SKM-1 (cell line): ENCODE results near the gene PRKX.
"Not testable (repeated sequence)": the region's sequence is repeated elsewhere in the genome, so short reads cannot be mapped to it uniquely, and the experiment has no call there.

Experiments
- DNase-seq: peaks from one replicate; lab custom pipeline; 2025; ENCODE audit not compliant: unreplicated experiment; lab: John Stamatoyannopoulos, UW

The PRKX gene

DNA sequence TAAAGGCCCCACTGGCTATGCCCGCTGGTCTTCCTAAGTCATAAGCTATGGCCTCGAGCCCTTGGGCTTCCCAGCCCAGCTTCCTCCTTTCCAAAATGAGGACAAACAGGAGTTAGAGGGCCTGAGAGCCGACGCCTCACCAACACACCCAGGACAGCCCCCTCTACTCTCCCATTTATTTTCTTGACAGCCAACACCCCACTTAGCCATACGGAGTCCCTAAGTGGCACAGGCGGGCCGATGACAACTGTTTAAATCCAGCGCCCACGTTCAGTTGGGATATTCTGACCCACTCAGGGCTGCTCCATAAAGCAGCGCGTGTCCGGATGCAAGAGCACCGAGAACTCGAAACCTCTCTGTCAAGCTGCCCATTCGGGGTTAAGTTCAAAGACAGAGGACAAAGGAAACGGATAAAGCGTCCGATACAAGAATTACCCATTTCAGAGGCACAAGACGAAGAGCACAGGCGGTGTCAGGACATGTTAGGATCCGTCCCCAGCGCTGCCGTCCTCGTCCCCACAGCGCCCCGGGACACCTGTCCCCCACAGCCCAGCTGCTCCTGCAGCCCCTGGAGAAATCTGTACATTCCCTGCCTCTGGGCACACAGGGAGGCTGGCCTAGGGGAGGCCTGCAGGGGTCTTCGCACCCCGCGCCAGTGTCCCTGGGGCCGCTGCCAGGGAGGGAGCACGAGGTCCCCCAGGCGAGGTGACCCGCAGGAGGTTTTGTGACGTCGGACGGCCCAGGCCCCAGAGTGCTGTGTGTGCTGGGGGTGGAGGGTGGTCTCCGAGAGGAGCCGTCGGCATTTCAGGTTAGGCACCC is 1.2 kb downstream of the PRKX start:
- DNase-seq = no peak

DNA sequence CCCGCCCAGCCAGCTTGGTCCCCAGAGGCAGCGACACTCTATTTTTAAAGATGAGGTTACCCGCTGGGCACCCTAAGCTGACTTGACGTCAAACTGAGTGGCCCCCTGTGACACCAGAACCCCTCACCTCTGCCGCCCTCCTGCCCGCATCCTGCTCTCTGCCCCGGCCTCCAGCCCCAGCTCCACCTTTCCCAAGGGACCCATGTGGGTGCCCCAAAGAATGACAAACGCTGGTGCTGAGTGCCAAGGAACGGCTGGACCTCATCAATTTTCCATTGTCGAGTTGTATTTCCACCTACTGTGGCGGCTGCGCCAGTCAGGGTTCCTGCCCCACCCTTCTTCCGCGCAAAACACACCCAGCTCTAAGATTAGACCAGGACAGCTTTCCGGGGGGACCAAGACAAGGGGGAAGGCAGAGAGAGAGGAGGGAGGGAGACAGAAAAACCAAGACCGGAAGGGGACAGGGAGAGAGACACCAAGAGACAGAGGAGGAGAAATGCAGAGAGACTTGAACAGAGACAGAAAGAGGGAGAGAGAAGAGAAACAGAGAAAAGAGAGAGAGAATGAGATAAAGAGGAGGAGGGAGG is 2.0 kb downstream of the PRKX start:
- no peak for DNase-seq

DNA sequence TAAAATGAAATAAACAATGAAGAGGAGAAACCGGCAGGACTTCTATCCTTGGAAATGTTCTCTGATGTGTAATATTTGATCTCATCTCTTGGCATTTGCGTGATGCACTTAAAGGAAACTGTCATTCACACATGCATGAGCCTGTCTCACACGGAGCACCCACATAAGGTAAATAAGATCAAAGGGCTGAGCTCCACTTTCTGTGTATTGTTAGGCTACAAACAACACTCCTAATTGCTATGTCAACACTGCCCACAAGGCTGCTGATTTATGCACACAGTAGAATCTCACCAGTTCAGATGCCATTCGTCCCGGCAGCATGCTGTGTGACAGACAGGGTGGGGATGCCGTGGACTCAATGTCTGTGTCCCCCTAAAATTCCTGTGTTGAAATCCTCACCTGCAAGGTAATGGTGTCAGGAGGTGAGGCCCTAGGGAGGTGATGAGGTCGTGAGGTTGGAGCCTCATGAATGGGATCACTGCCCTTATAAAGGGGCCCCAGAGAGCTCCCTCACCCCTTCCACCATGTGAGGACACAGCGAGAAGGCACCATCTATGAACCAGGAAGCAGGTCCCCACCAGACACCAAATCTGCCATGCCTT is 5.7 kb downstream of the PRKX start:
- DNase-seq = not testable (repeated sequence)

DNA sequence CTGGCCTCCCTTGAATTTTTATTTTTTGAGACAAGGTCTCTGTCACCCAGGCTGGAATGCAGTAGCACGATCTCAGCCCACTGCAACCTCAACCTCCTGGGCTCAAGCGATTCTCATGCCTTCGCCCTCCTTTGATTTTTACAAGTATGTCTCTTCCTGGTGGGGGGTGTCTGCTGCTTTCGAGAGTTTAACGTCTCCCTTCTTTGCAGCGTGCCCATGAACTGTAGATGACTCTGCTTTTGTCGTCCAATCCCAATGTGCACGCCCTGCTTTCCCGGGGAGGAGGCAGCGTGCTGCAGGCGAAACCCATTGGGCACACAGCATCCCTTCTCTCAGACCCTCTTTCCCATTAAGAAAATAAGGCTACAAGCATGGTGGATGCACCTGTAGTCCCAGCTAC is 7.0 kb downstream of the PRKX start:
- DNase-seq = no peak

DNA sequence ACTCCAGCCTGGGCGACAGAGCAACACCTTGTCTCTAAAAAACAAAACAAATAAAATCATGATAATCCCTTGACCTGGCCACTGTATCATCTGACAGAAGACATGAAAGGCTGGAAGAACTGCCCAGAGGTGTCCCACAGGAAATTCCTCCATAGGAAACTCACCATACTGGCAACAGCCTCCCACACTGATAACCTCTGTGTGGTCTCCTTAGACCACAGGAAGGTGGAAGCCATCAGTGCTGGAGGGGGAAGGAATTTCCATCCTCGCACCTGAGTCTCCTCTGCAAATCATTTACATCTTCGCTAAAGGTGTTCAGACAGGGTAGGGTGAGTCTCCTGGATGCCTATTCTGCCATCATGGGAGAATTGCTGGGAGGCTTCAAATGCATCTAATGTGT is 10.2 kb downstream of the PRKX start:
- DNase-seq = not testable (repeated sequence)

DNA sequence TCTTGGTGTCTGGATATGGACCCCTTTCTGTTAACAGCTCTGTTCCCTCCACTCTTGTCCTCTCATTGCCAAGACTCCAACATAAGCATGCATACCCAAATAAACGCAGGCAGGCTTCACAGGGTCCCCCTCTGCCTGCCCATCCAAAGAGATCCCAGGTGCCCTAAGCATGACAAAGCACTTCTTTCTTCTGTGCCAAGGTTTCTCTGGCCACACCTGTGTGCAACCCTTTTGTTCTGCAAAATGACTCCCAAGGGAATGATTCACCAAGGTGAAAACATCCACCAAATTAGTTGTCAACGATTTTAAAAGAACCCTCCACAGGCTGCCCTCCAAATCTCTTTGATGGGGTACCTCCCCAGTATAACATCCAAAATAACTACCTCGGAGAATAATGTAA is 11.4 kb downstream of the PRKX start:
- DNase-seq = not testable (repeated sequence)

DNA sequence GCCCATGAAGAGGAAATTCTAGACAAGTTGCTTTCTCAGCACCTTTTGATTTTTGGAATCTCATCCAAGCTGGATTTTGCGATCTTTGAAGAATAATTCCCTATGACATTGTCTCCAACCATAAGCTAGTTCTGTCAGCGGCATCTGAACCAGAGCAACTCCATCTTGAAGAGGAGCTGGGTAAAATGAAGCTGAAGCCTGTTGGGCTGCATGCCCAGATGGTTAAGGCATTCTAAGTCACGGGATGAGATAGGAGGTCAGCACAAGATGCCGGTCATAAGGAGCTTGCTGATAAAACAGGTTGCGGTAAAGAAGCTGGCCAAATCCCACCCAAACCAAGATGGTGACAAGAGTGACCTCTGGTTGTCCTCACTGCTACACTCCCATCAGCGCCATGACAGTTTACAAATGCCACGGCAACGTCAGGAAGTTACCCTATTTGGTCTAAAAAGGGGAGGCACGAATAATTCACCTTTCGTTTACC is 12.0 kb downstream of the PRKX start:
- DNase-seq = not testable (repeated sequence)

DNA sequence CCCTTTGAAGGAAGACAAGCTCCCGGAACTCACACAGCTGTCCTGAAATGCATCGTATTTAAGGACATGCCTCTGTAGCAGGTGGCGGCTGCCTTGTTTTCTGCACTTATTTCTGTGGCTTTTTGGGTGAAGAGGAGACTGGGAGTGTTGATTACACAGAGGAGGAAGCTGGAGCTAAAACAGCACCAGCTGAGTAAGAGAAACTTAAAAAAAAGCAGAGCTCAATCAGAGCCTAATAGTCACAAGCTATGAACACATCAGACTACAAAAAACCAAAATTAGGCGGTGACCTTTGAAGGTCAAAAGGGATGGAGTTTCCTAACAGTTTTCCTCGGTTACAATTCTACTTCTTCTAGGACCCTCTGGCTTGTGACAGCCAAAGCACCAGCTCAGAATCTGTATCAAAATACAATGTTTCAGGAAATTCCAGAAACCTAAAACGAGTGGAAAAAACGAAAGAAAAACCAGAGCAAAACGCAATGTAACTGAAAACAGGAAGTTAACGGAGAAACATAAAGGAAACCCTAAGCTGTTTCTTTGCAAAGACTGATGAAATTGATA is 13.5 kb downstream of the PRKX start:
- DNase-seq = no peak

DNA sequence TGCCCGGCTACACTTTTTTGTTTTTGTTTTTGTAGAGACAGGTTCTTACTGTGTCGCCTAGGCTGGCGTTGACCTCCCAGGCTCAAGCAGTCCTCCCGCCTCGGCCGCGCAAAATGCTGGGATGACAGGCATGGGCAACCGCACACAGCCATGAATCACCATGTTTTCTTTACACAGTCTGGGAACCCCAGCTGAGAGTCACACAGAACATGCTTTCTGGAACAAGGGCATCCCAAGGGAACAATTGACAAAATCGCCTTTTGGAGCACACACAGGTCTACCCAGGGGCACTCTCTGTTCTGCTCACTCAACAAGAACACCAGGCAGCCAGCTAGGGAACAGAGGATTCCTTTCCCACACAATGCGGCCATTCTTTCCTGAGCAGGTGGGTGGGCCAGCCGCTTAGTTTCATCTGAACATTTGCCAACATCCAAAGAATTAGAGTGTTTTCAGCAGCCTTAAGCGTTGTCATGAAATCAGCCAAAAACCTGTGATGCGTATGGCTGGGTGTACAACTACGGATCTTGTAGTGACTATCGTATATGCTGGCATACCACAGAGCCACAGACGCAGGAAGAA is 15.7 kb downstream of the PRKX start:
- no peak for DNase-seq

DNA sequence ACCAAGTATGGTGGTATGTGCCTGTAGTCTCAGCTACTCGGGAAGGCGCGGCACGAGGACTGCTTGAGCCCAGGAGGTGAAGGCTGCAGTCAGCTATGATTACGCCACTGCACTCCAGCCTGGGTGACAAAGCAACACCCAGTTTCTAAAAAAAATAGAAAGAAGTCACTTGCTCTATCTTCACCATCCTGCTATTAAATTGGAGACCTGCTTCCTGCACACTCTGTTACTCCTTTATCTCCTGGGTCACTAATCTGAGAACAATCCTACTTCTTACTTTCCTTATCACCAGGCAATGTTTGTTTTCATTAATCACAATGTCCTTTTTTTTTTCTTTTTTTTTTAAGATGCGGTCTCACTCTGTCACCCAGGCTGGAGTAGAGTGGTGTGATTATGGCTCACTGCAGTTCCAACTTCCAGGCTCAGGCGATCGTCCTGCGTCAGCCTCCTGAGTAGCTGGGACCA is 16.2 kb downstream of the PRKX start:
- DNase-seq = no peak

DNA sequence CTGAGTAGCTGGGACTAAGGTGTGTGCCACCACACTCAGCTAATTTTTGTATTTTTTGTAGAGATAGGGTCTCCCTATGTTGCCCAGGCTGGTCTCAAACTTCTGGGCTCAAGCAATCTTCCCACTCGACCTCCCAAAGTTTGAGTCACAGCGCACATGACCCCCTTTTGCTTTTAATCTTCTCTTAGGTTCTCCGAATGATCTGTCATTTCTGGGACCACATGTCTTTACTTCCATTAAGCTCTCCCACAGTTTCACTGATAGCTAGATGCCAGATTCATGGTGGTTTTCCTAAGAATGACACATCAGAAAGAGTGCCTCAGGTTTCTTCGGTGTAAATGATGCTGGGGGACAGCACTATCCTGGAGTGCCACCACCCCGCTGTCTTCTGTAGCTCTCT is 17.9 kb downstream of the PRKX start:
- DNase-seq = no peak

DNA sequence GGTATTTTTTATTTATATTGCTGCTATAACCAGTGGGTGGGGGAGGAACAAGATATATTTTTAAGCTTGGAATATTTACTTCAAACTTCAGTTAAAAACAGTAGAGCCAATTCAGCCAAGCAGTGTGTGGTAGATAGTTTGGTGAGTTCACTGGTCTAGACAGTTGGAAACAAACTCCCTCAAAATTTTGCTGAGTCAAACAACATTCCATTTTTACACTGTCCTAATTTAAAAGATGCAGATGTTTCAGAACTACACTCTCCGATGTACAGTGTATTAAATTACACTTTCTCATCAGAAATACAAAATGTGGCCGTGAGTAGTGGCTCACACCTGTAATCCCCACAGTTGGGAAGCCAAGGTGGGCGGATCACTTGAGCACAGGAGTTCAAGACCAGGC is 23.3 kb downstream of the PRKX start:
- no peak for DNase-seq

DNA sequence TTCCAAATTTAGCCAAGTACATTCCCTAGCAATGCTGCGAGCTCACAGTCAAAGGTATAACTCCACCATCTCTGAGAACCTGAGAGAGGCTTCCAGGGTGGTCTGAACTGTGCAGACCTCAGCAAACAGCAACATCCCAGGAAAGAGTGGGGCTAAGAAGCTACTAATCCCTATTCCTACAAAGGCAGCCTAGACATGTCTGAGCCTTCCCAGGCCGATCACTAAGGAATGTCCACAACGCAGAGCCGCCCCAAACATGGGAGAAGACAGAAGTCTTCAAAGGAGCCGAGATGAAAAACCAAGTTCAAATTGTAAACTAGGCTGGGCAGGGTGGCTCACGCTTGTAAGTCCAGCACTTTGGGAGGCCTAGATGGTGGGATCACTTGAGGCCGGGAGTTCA is 30.2 kb downstream of the PRKX start:
- DNase-seq = not testable (repeated sequence)

DNA sequence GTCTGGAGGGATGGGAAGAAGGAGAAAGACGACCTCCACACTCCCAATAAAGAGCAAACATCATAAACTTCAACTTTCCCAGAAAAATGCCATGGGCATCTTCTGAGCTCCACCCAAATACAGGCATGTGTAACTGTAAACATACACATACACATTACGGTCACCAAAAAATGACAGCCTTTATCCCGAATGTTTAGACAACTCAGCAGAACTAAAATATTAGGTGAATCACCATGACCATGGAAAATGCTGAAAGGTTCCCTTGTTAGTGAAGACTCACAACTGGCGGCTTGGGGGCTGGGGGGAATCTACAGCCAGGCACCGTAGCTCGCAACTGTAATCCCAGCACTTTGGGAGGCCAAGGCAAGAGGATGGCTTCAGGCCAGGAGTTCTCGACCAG is 33.0 kb downstream of the PRKX start:
- DNase-seq = no peak

DNA sequence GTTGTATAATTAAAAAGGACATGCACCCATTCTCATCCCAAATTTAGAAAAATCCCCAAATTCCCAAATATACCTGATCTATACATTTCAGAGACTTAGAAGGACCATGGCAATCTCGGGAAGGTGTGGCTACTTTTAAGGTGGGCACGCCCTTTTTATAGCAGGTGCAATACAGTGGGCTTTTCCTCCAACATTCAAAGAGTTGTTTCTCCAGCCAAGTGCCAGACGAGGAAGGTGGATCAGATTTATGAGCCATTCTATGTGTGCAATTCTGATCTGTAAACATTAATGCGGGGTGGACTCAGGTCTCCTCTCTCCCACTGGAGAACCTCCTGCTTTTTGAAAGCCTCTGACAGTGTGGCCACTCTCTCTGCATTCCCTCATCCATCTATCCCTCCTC is 33.8 kb downstream of the PRKX start:
- no peak for DNase-seq

DNA sequence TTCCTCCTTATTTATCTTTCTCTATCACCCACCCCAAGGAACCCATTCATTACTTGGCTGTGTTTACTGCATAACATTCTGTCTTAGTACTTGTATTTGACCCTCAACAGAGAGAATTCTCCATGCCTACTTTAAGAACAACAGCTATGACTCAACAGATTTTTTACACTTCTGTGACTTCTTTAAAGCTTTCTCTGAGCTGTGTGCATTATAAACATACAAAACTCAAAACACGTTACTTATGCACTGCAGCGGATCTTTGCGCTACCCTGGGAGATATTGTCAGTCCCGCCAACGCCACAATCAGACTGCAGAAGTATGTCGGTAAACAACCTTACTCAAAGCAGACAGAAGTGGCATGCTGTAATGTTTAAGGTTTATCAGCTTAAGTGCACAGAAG is 35.1 kb downstream of the PRKX start:
- no peak for DNase-seq

DNA sequence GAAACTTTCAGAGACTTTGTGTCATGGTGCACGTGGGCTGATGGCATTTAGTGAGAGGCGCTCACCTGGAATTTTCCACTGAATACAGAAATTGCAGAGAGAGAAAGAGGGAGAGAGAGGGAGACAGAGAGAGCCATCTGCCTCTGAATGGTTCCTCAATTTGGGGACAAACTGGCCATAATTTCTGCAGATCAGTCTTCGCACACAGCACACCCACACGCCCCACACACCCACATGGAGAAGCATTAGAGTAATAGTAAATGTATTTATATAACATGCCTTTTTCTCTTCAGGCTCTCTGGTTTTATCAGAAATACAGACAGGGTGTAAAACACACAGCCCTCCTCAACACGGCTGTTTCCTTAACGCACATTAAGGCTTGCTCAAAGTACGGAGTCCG is 38.6 kb downstream of the PRKX start:
- DNase-seq = no peak

DNA sequence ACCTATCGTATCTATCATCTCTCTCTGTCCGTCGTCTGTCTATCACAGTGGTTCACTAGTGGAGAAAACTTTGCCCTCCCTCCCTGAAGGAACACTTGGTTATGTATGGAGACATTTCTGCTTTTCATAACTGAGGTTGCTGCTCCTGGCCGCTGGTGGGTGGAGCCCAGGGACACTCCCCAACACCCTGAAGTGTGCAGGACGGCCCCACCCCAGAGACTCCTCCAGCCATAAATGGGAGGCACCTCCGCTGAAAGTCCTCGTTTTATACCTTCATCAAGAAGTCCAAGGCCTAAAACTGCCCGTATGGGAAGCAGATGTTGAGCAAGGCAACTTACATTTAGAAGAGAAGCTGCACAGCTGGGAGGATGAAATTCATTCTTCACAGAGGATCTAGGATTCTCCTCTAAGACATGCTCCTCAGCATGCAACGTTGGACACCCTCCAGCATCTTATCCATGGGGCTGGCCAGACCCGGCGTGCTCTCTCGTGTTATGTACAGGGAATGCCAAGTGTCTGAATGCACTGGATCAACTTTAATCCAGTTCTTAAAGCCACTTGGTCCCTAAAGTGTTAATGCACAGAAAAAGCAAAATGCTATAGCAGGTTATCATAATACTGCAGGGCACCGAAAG is 43.5 kb downstream of the PRKX start:
- DNase-seq = no peak

DNA sequence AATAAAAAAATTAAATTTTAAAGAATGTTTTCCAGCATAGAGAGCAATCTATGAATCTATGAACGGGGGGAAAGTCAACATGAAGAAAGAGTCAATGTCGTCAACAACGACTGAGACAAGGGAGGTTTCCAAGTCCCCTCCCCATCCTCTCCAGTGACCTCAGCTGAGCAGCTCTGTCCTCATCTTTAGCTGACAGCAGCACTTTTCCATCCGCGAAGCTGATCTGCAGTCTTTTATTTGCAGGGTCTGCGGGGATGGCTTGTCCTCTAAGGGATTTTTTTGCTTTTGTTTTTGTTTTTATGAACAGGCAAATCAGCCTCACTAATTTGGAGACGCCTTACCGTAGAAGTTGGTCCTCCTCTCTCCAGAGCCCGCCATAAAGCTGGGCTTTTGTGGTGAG is 46.5 kb downstream of the PRKX start:
- no peak for DNase-seq

DNA sequence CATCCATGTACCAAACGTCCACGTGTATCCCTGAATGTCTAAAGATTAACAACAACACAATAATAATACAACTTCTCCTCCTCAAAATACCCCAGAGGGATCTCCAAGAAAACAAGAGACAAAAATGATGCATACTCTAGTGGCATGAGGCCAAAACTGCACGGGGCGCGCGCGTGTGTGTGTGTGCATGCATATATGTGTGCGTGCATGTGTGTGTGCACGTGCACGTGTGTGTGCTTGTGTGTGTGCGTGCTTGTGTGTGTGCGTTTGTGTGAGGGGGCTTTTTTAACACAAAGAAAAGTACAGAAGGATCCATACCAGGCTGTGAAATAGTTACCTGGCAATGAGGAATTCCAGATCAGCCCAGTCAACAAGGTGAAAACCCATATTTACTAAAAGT is 48.5 kb downstream of the PRKX start:
- no peak for DNase-seq
